B cell (primary cell): ENCODE results near the gene ZNF366. TPM values are rescaled to one million over a fixed set of nuclear protein-coding genes. Genes with fewer than 3 reads are reported as not detected.

Source experiments
- ATAC-seq: fragments of 200-7000 bp; cut with Tn5 transposase; one replicate; pipeline ENCODE4 v1.10.0; 2021; ENCODE audit warnings: low read depth, mild to moderate bottlenecking, moderate number of reproducible peaks, moderate library complexity
- CTCF ChIA-PET: fragments of 350-600 bp; sonication (Branson Sonifier 250); formaldehyde crosslinking; loops from one replicate; lab custom pipeline; 2021; ENCODE audit warnings: antibody characterized with exemption, inconsistent platforms; lab: Charles Lee
- POLR2A ChIA-PET: fragments of 350-600 bp; sonication (Branson Sonifier 250); formaldehyde crosslinking; loops from one replicate; lab custom pipeline; 2021; ENCODE audit warnings: antibody characterized with exemption; lab: Charles Lee
- DNase-seq: peaks from one replicate; pipeline ENCODE4 v3.0.0; 2013
- H2AFZ ChIP-seq: 2 replicates; pipeline ENCODE4 v1.6.1; 2012; ENCODE audit warnings: mild to moderate bottlenecking, low read depth, low read length; ENCODE audit not compliant: insufficient read depth, poor library complexity, severe bottlenecking
- H3K27ac ChIP-seq, 2 donors: 1 replicate in 1 of 2; 2 replicates in 1 of 2; pipeline ENCODE4 v1.5.1; 2012 to 2013; ENCODE audit warnings: low read length in 2 of 2, mild to moderate bottlenecking in 2 of 2, moderate library complexity in 1 of 2
- H3K27me3 ChIP-seq, 4 experiments: fragments of 200-600 bp in 1 of 4; sonication (generic) in 1 of 4; replicated peaks in 1 of 4; 1 replicate in 2 of 4; 2 replicates in 2 of 4; pipeline versions ENCODE4 v1.6.1 to v1.7.0; 2013 to 2016; ENCODE audit warnings: low read length in 3 of 4, mild to moderate bottlenecking in 2 of 4, mixed read lengths in 1 of 4, moderate library complexity in 1 of 4; ENCODE audit not compliant: insufficient read depth in 4 of 4, control insufficient read depth in 3 of 4; ENCODE audit errors: control extremely low read depth in 1 of 4
- H3K36me3 ChIP-seq, 2 experiments: replicated peaks in 1 of 2; 1 replicate in 1 of 2; 2 replicates in 1 of 2; pipeline versions ENCODE4 v1.6.1 to v1.7.1; 2013; ENCODE audit warnings: low read length in 1 of 2; ENCODE audit not compliant: insufficient read depth in 2 of 2, control insufficient read depth in 1 of 2; ENCODE audit errors: control extremely low read depth in 1 of 2, extremely low read depth in 1 of 2
- H3K4me1 ChIP-seq, 2 donors: fragments of 200-600 bp in 1 of 2; sonication (generic) in 1 of 2; 1 replicate in 1 of 2; 2 replicates in 1 of 2; pipeline versions ENCODE4 v1.5.1 to v1.6.1; 2013 to 2017; ENCODE audit warnings: low read length in 2 of 2; ENCODE audit not compliant: control insufficient read depth in 2 of 2, insufficient read depth in 2 of 2
- H3K4me2 ChIP-seq: replicated peaks from 2 replicates; pipeline ENCODE3; 2012; ENCODE audit warnings: mild to moderate bottlenecking, low read depth, low read length; ENCODE audit not compliant: poor library complexity, severe bottlenecking
- H3K4me3 ChIP-seq, 5 experiments: fragments of 200-600 bp in 1 of 5; sonication (generic) in 1 of 5; 1 replicate in 3 of 5; 2 replicates in 2 of 5; pipeline versions ENCODE4 v1.5.1 to v1.7.0; 2011 to 2016; ENCODE audit warnings: low read length in 4 of 5, mild to moderate bottlenecking in 4 of 5, low read depth in 2 of 5, control low read depth in 1 of 5, moderate library complexity in 1 of 5; ENCODE audit not compliant: insufficient read depth in 1 of 5; ENCODE audit errors: control extremely low read depth in 1 of 5, extremely low read depth in 1 of 5
- H3K79me2 ChIP-seq: fragments of 200-600 bp; sonication (generic); one replicate; pipeline ENCODE4 v1.6.0; 2016; ENCODE audit warnings: low read length; ENCODE audit not compliant: control insufficient read depth, insufficient read depth
- H3K9ac ChIP-seq: fragments of 200-600 bp; sonication (generic); 2 replicates; pipeline ENCODE4 v1.6.1; 2017; ENCODE audit warnings: mild to moderate bottlenecking, low read length, moderate library complexity
- H3K9me3 ChIP-seq, 3 donors: one replicate each; pipeline versions ENCODE4 v1.6.1 to v1.7.1; 2013; ENCODE audit warnings: low read length in 2 of 3; ENCODE audit not compliant: control insufficient read depth in 2 of 3, insufficient read depth in 1 of 3; ENCODE audit errors: control extremely low read depth in 1 of 3
- H4K20me1 ChIP-seq: 2 replicates; pipeline ENCODE4 v1.6.0; 2012; ENCODE audit warnings: mild to moderate bottlenecking, low read length; ENCODE audit not compliant: insufficient read depth, control insufficient read depth, poor library complexity, severe bottlenecking
- H3K27ac Mint-ChIP-seq: one replicate; pipeline ENCODE4 v1.8.0; 2021; ENCODE audit warnings: mixed read lengths
- H3K27me3 Mint-ChIP-seq: one replicate; pipeline ENCODE4 v1.8.0; 2021; ENCODE audit warnings: mixed read lengths
- H3K4me1 Mint-ChIP-seq: one replicate; pipeline ENCODE4 v1.8.0; 2021; ENCODE audit warnings: mixed read lengths
- H3K4me3 Mint-ChIP-seq: one replicate; pipeline ENCODE4 v1.8.0; 2021; ENCODE audit warnings: mixed read lengths
- H3K9me3 Mint-ChIP-seq: one replicate; pipeline ENCODE4 v1.8.0; 2022; ENCODE audit warnings: mixed read lengths; ENCODE audit not compliant: insufficient read depth
- CTCF ChIP-seq: fragments of 200-600 bp; IDR thresholded peaks from one replicate; pipeline ENCODE4 v1.8.0; 2022; ENCODE audit warnings: antibody characterized with exemption, mild to moderate bottlenecking
- EZH2 ChIP-seq: IDR thresholded peaks from 2 replicates; pipeline ENCODE4 v1.6.1; 2012; ENCODE audit warnings: borderline replicate concordance, low read depth, mild to moderate bottlenecking, moderate library complexity, low read length; ENCODE audit not compliant: insufficient read depth, poor library complexity, severe bottlenecking
- WGBS: methylation state at CpG from one replicate; pipeline ENCODE4 v1.1.5; 2013; ENCODE audit warnings: missing lambda C conversion rate; ENCODE audit not compliant: insufficient coverage; 5-methylcytosine and 5-hydroxymethylcytosine counted together
- intact Hi-C: fragments of 100-400 bp; cut with micrococcal nuclease; formaldehyde crosslinking; loops from one replicate; pipeline ENCODE4 v1.10.0; 2022
- polyA plus RNA-seq: library from polyadenylated mRNA; depleted of rRNA; stranded (reverse); fragments of >200 nt; gene quantifications from 2 replicates; pipeline ENCODE4 v1.2.3, GENCODE V29; 2012
- total RNA-seq, 2 donors: library from RNA; stranded (reverse); fragments of 120-200 nt in 1 of 2; gene quantifications; 1 replicate in 1 of 2; 2 replicates in 1 of 2; pipeline versions ENCODE4 v1.2.3 to v1.2.4, GENCODE V29; 2013 to 2022

ZNF366 gene
- total and polyA plus RNA-seq, 2 donors (not counting 1 experiment from before 2014, with no cell fraction given) = 0.03 TPM; not detected in 1

- H3K4me1 Mint-ChIP-seq = no peaks in the 10 kb centered on the region
- no peak overlapping the region for H3K27ac Mint-ChIP-seq
- DNase-seq = no peak
- H3K79me2 ChIP-seq = no peaks in the 10 kb centered on the region
- H3K9me3 Mint-ChIP-seq = no peaks in the 10 kb centered on the region
- no peak overlapping the region for H3K4me3 ChIP-seq
- H3K4me2 ChIP-seq = no peak overlapping the region
- TF ChIP-seq CTCF (no peak), EZH2 (no peak)
- intact Hi-C loops = no loop called here
- H3K4me1 ChIP-seq = no peaks in the 10 kb centered on the region
- no peak for ATAC-seq
- no peaks in the 10 kb centered on the region for H3K36me3 ChIP-seq
- H2AFZ ChIP-seq = no peak overlapping the region
- ChIA-PET CTCF (no interaction called here), POLR2A (no interaction called here)
- no peaks in the 10 kb centered on the region for H3K9me3 ChIP-seq
- WGBS = 97% methylated on average over 3 of the region's 4 CpGs
- H3K27ac ChIP-seq = no peak overlapping the region
- no peaks in the 10 kb centered on the region for H4K20me1 ChIP-seq
- H3K27me3 Mint-ChIP-seq = peaks cover 14% of the 10 kb centered on the region
- peaks cover 0 to 5% (median 1%) of the 10 kb centered on the region in 4 experiments for H3K27me3 ChIP-seq
- no peak overlapping the region for H3K9ac ChIP-seq
- no peak overlapping the region for H3K4me3 Mint-ChIP-seq
Measured at GRCh38 chr5:72439192-72439591, 68.0 kb downstream of the ZNF366 start.

GRCh38 chr5:72438141-72438540 is 69.1 kb downstream of the ZNF366 start:
- no peaks in the 10 kb centered on the region for H3K9me3 ChIP-seq
- 77% methylated on average over 3 of the region's 3 CpGs for WGBS
- ChIA-PET CTCF (no interaction called here), POLR2A (no interaction called here)
- ATAC-seq = no peak
- DNase-seq = no peak
- peaks cover 0 to 5% (median 1%) of the 10 kb centered on the region in 4 experiments for H3K27me3 ChIP-seq
- TF ChIP-seq CTCF (no peak), EZH2 (no peak)
- Mint-ChIP-seq H3K4me3 (no peak overlapping the region), H3K4me1 (no peaks in the 10 kb centered on the region), H3K9me3 (no peaks in the 10 kb centered on the region), H3K27me3 (peaks cover 17% of the 10 kb centered on the region), H3K27ac (no peak overlapping the region)
- no peaks in the 10 kb centered on the region for H3K36me3 ChIP-seq
- no peak overlapping the region for H3K27ac ChIP-seq
- H3K4me3 ChIP-seq = no peak overlapping the region
- H3K9ac ChIP-seq = no peak overlapping the region
- H4K20me1 ChIP-seq = no peaks in the 10 kb centered on the region
- H3K4me2 ChIP-seq = no peak overlapping the region
- no peak overlapping the region for H2AFZ ChIP-seq
- H3K79me2 ChIP-seq = no peaks in the 10 kb centered on the region
- no peaks in the 10 kb centered on the region for H3K4me1 ChIP-seq
- intact Hi-C loops = no loop called here
